K562 (cell line): ENCODE data around the gene CCN6. TPM values are rescaled to one million over a fixed set of nuclear protein-coding genes. Genes with fewer than 3 reads are reported as not detected.
A peak's percentile ranks its signal among the peaks of the same experiment; 100 is the strongest.

Experiments used
- ATAC-seq: fragments of 200-7000 bp; cut with Tn5 transposase; 3 replicates; pipeline ENCODE4 v1.9.1; 2020; ENCODE audit warnings: moderate library complexity
- BruUV-seq: library from RNA; stranded (reverse); fragments of 400-500 nt; replicated peaks from 2 replicates; lab custom pipeline; 2021; lab: Mats Ljungman, UMichigan
- CTCF ChIA-PET: fragments of 300-600 bp; formaldehyde crosslinking; extraction: SDS; loops from one replicate; lab custom pipeline; 2021; ENCODE audit warnings: low intra/inter-chr PET ratio; lab: Yijun Ruan, JAX
- POLR2A ChIA-PET: fragments of 300-600, 350-650 bp; sonication (Branson Sonifier 250); formaldehyde crosslinking; extraction: SDS; loops from one replicate; lab custom pipeline; 2021; ENCODE audit warnings: antibody characterized with exemption, inconsistent platforms; lab: Yijun Ruan, JAX
- DNase-seq, 4 experiments: peaks; one replicate each; pipeline versions ENCODE4 v3.0.0 to v3.0.0-alpha.2; 2011 to 2018; ENCODE audit warnings: low spot score in 3 of 4, mixed read lengths in 3 of 4; ENCODE audit errors: extremely low read depth in 1 of 4
- FAIRE-seq: peaks from 2 replicates; lab custom pipeline; 2011; peaks lifted over from hg19 to GRCh38; lab: Jason Lieb, UNC
- H2AFZ ChIP-seq: 2 replicates; pipeline ENCODE4 v1.6.0; 2011; ENCODE audit warnings: low read depth, low read length, control low read depth, inconsistent platforms
- H3K27ac ChIP-seq: fragments of 200-600 bp; 3 replicates; pipeline ENCODE4 v1.8.0; 2011; ENCODE audit warnings: low read depth, mild to moderate bottlenecking, control low read depth, inconsistent platforms, low read length, moderate library complexity, mixed read lengths; ENCODE audit errors: extremely low read depth
- H3K27me3 ChIP-seq, 2 experiments: fragments of 300-600 bp in 1 of 2; 2 replicates in 1 of 2; 3 replicates in 1 of 2; pipeline versions ENCODE4 v1.6.0 to v1.8.0; 2011; ENCODE audit warnings: inconsistent platforms in 2 of 2, low read length in 2 of 2, mild to moderate bottlenecking in 1 of 2, mixed read lengths in 1 of 2, moderate library complexity in 1 of 2; ENCODE audit not compliant: control insufficient read depth in 2 of 2, insufficient read depth in 2 of 2
- H3K36me3 ChIP-seq: fragments of 300-600 bp; 3 replicates; pipeline ENCODE4 v1.8.0; 2011; ENCODE audit warnings: mild to moderate bottlenecking, low read length, inconsistent platforms; ENCODE audit not compliant: control insufficient read depth, insufficient read depth
- H3K4me1 ChIP-seq, 2 experiments: fragments of 200-600 bp in 1 of 2; replicated peaks in 1 of 2; 2 replicates in 1 of 2; 3 replicates in 1 of 2; pipeline versions ENCODE4 v1.5.1 to v1.8.0; 2011; ENCODE audit warnings: inconsistent platforms in 2 of 2, low read length in 2 of 2, mild to moderate bottlenecking in 1 of 2, mixed read lengths in 1 of 2, moderate library complexity in 1 of 2; ENCODE audit not compliant: control insufficient read depth in 2 of 2, insufficient read depth in 2 of 2
- H3K4me2 ChIP-seq: 2 replicates; pipeline ENCODE4 v1.6.1; 2011; ENCODE audit warnings: low read length, control low read depth, inconsistent platforms, mixed read lengths; ENCODE audit not compliant: insufficient read depth
- H3K4me3 ChIP-seq: fragments of 200-600 bp; sonication (generic), shearing (Covaris generic); 2 replicates; pipeline ENCODE4 v1.5.1; 2016; ENCODE audit warnings: control low read depth, inconsistent platforms
- H3K79me2 ChIP-seq: fragments of 200-600 bp; 3 replicates; pipeline ENCODE4 v1.8.0; 2011; ENCODE audit warnings: low read length, inconsistent platforms; ENCODE audit not compliant: control insufficient read depth, insufficient read depth
- H3K9ac ChIP-seq, 2 experiments: 2 replicates each; pipeline versions ENCODE4 v1.6.0 to v1.6.1; 2011; ENCODE audit warnings: low read depth in 2 of 2, low read length in 2 of 2, control low read depth in 1 of 2, inconsistent platforms in 1 of 2, mild to moderate bottlenecking in 1 of 2, mixed read lengths in 1 of 2; ENCODE audit not compliant: insufficient read depth in 1 of 2
- H3K9me1 ChIP-seq: one replicate; pipeline ENCODE4 v1.6.0; 2011; ENCODE audit warnings: inconsistent platforms, mild to moderate bottlenecking, low read length, moderate library complexity; ENCODE audit not compliant: control insufficient read depth, insufficient read depth
- H3K9me3 ChIP-seq: replicated peaks from 2 replicates; pipeline ENCODE4 v1.5.1; 2011; ENCODE audit warnings: low read depth, low read length, inconsistent platforms; ENCODE audit not compliant: control insufficient read depth, insufficient read depth
- H4K20me1 ChIP-seq: replicated peaks from 2 replicates; pipeline ENCODE4 v1.6.1; 2011; ENCODE audit warnings: low read length, inconsistent platforms, mixed read lengths; ENCODE audit not compliant: control insufficient read depth, insufficient read depth
- CBX1 ChIP-seq: sonication (generic); IDR thresholded peaks from 2 replicates; pipeline ENCODE4 v1.6.1; 2016; ENCODE audit warnings: antibody characterized with exemption, low read depth, mild to moderate bottlenecking
- CTCF ChIP-seq, 3 experiments: IDR thresholded peaks in 2 of 3; conservative IDR thresholded peaks in 1 of 3; 2 replicates each; pipeline ENCODE4 v1.5.1; 2011 to 2012; ENCODE audit warnings: low read length in 3 of 3, mild to moderate bottlenecking in 3 of 3, control low read depth in 2 of 3, improper control_type of control experiment in 1 of 3, inconsistent platforms in 1 of 3, low read depth in 1 of 3, mixed read lengths in 1 of 3, moderate library complexity in 1 of 3; ENCODE audit not compliant: insufficient read depth in 2 of 3
- RAD21 ChIP-seq, 2 experiments: fragments of 250-450 bp in 1 of 2; fragments of 450-650 bp in 1 of 2; sonication (Bioruptor Pico) in 1 of 2; formaldehyde crosslinking in 1 of 2; IDR thresholded peaks in 1 of 2; conservative IDR thresholded peaks in 1 of 2; 2 replicates each; pipeline versions ENCODE4 v1.4.0 to v1.8.0; 2020 to 2022; ENCODE audit warnings: mild to moderate bottlenecking in 2 of 2, moderate library complexity in 1 of 2
- WGBS: fragments of 100-300 bp; shearing (Covaris generic); methylation state at CpG from one replicate; pipeline ENCODE4 v1.1.6; 2016; ENCODE audit warnings: low coverage, mixed read lengths; ENCODE audit not compliant: insufficient coverage; ENCODE audit errors: missing lambda C conversion rate; 5-methylcytosine and 5-hydroxymethylcytosine counted together
- in situ Hi-C: fragments of 300-500 bp; cut with MboI; formaldehyde crosslinking; loops from 4 replicates; pipeline ENCODE4 v1.15.0; 2018; ENCODE audit warnings: inconsistent platforms, mixed read lengths
- intact Hi-C: fragments of 100-400 bp; cut with micrococcal nuclease; formaldehyde crosslinking; loops from 2 replicates; pipeline ENCODE4 v1.14.2; 2022
- polyA plus RNA-seq, 8 experiments: library from polyadenylated mRNA; depleted of rRNA in 4 of 8; stranded (reverse) in 5 of 8; unstranded in 3 of 8; fragments of >200 nt; fragmentation: Nextera tagmentation in 2 of 8; fragmentation: Illumina TruSeq in 1 of 8; extraction: Ambion mirVana in 2 of 8; extraction: Trizol in 1 of 8; gene quantifications; 2 replicates each; pipeline versions ENCODE4 v1.2.1 to v1.2.3, GENCODE V29; 2011 to 2014; ENCODE audit warnings: inconsistent platforms in 1 of 8, missing spikeins in 1 of 8
- total RNA-seq, 7 experiments: library from RNA; depleted of rRNA in 6 of 7; stranded (reverse); fragments of >200 nt in 6 of 7; fragmentation: Illumina TruSeq in 2 of 7; extraction: Trizol in 2 of 7; gene quantifications; 2 replicates each; pipeline versions ENCODE4 v1.2.1 to v1.2.3, GENCODE V29; 2011 to 2021; ENCODE audit warnings: low replicate concordance in 1 of 7

CCN6 gene
- total and polyA plus RNA-seq, 9 of the 15 experiments (the other 6 are each of a cell fraction or from before 2014, with no cell fraction given) = 0.04 to 0.62 (median 0.21) TPM; not detected in 2

- Histone ChIP-seq H3K9me1 (no peaks in the 10 kb centered on the region), H3K4me2 (no peak overlapping the region), H3K4me3 (no peak overlapping the region), H3K9ac (no peak overlapping the region), H3K9me3 (no peaks in the 10 kb centered on the region), H2AFZ (no peak overlapping the region), H3K27ac (no peak overlapping the region), H3K4me1 (no peaks in the 10 kb centered on the region), H4K20me1 (no peaks in the 10 kb centered on the region), H3K79me2 (no peaks in the 10 kb centered on the region), H3K27me3 (peaks cover 3 to 23% of the 10 kb centered on the region in 2 experiments; a peak in 3 of 5 replicates), H3K36me3 (no peaks in the 10 kb centered on the region)
- DNase-seq (no peak), FAIRE-seq (no peak), ATAC-seq (peak; percentile 69; the same call in 2 of the 3 replicates)
- in situ Hi-C loops = no loop called here
- no TSS peak for BruUV-seq
- intact Hi-C loops = loop anchor here (5.0 kb wide), 1 partner anchor 152 kb away; no protein-coding TSS in a partner anchor
- CTCF ChIA-PET = interaction anchor here (1.4 to 1.9 kb wide), 2 partner anchors 33 to 153 kb away, joined by 5 to 8 read pairs; no protein-coding TSS in a partner anchor
- POLR2A ChIA-PET = interaction anchor here (1.0 kb wide), 1 partner anchor 12 kb away, joined by 3 read pairs; no protein-coding TSS in a partner anchor
- TF ChIP-seq CTCF (IDR thresholded peaks at IDR 0.05 in 2 of 3, conservative IDR thresholded peaks at IDR 0.05 in 1 of 3; ENCODE audit: insufficient read depth in 2 of 3, low read depth in 1 of 3, low read length in 3 of 3) (peak in 1 of 3 experiments; percentile 37; a peak in 3 of 6 replicates), CBX1 (no peak), RAD21 (CRISPR knock-in tag; conservative IDR thresholded peaks at IDR 0.05 in 1 of 2, IDR thresholded peaks at IDR 0.05 in 1 of 2) (peak in 1 of 2 experiments; percentile 47; a peak in 3 of 4 replicates)
- WGBS = 0% methylated on average over 5 of the region's 5 CpGs
Observed at GRCh38 chr6:112010328-112010727, 43.6 kb upstream of the CCN6 start.
